Colonic mucosa (tissue), 4 donors: Measurements from ENCODE around the gene F5. TPM values are rescaled to one million over a fixed set of nuclear protein-coding genes. Genes with fewer than 3 reads are reported as not detected.

ENCODE experiments used
- DNase-seq: peaks from one replicate; pipeline ENCODE4 v3.0.0-alpha.2; 2020
- H3K27ac ChIP-seq: fragments of 200-600 bp; one replicate; pipeline ENCODE4 v1.8.0; 2021
- H3K27me3 ChIP-seq: fragments of 200-600 bp; one replicate; pipeline ENCODE4 v1.8.0; 2021
- H3K36me3 ChIP-seq: fragments of 200-600 bp; one replicate; pipeline ENCODE4 v1.8.0; 2021
- H3K4me1 ChIP-seq: fragments of 200-600 bp; one replicate; pipeline ENCODE4 v1.8.0; 2021; ENCODE audit warnings: mild to moderate bottlenecking
- H3K4me3 ChIP-seq: fragments of 200-600 bp; one replicate; pipeline ENCODE4 v1.8.0; 2021
- H3K9ac ChIP-seq, 2 donors: one replicate each; pipeline ENCODE4 v1.7.0; 2013; ENCODE audit warnings: control low read depth in 2 of 2, low read depth in 2 of 2, low read length in 2 of 2
- H3K9me3 ChIP-seq: fragments of 200-600 bp; one replicate; pipeline ENCODE4 v1.8.0; 2021
- CTCF ChIP-seq: fragments of 200-600 bp; IDR thresholded peaks from one replicate; pipeline ENCODE4 v1.8.0; 2022; ENCODE audit warnings: antibody characterized with exemption, mild to moderate bottlenecking
- intact Hi-C: fragments of 100-400 bp; cut with DNase I; formaldehyde crosslinking; loops from one replicate; pipeline ENCODE4 v1.14.1; 2022
- total RNA-seq, 2 donors: library from RNA; stranded (reverse); fragmentation: NEBNext Ultra II Directional in 1 of 2; extraction: Animal tissue kit (Norgen Biotek cat#: 25700) in 1 of 2; gene quantifications; one replicate each; pipeline ENCODE4 v1.2.1, GENCODE V29; 2021
- donor health status: healthy.
- donor health status: DM: no; HTN: no; CAD: no.
- donor health status: DM: no; HTN: no; CAD: no.

Gene F5
- total RNA-seq, 2 donors from 2014 or later, result 0.24 to 0.54 TPM

GRCh38 chr1:169474302-169474995 is 111.8 kb downstream of the F5 start:
- Histone ChIP-seq H3K4me1 (no peaks in the 10 kb centered on the region), H3K27me3 (no peaks in the 10 kb centered on the region), H3K9me3 (no peaks in the 10 kb centered on the region), H3K4me3 (no peak overlapping the region), H3K36me3 (no peaks in the 10 kb centered on the region), H3K9ac (no peak overlapping the region), H3K27ac (no peak overlapping the region)
- no peak for DNase-seq
- no peak for TF ChIP-seq CTCF
- intact Hi-C loops, result no loop called here

GRCh38 chr1:169473347-169473746 is 112.9 kb downstream of the F5 start:
- no peak for TF ChIP-seq CTCF
- H3K9me3 ChIP-seq, result no peaks in the 10 kb centered on the region
- no peaks in the 10 kb centered on the region for H3K36me3 ChIP-seq
- intact Hi-C loops, result no loop called here
- no peak for DNase-seq
- H3K4me3 ChIP-seq, result no peak overlapping the region
- no peaks in the 10 kb centered on the region for H3K4me1 ChIP-seq
- H3K27me3 ChIP-seq, result no peaks in the 10 kb centered on the region
- no peak overlapping the region for H3K27ac ChIP-seq
- H3K9ac ChIP-seq, result no peak overlapping the region

GRCh38 chr1:169472738-169473137 is 113.5 kb downstream of the F5 start:
- H3K36me3 ChIP-seq, result no peaks in the 10 kb centered on the region
- H3K9ac ChIP-seq, result no peak overlapping the region
- intact Hi-C loops, result no loop called here
- no peaks in the 10 kb centered on the region for H3K27me3 ChIP-seq
- H3K4me1 ChIP-seq, result no peaks in the 10 kb centered on the region
- H3K4me3 ChIP-seq, result no peak overlapping the region
- no peak overlapping the region for H3K27ac ChIP-seq
- DNase-seq, result no peak
- TF ChIP-seq CTCF, result no peak
- no peaks in the 10 kb centered on the region for H3K9me3 ChIP-seq

- Histone ChIP-seq H3K4me1 (no peaks in the 10 kb centered on the region), H3K27me3 (no peaks in the 10 kb centered on the region), H3K27ac (no peak overlapping the region), H3K9ac (no peak overlapping the region), H3K4me3 (no peak overlapping the region), H3K36me3 (no peaks in the 10 kb centered on the region), H3K9me3 (no peaks in the 10 kb centered on the region)
- intact Hi-C loops, result loop anchor here (5.0 kb wide), 1 partner anchor 73 kb away; no protein-coding TSS in a partner anchor
- no peak for DNase-seq
- TF ChIP-seq CTCF, result no peak
Observed at GRCh38 chr1:169468982-169469381, 117.3 kb downstream of the F5 start.

- intact Hi-C loops, result loop anchor here (5.0 kb wide), 1 partner anchor 76 kb away; no protein-coding TSS in a partner anchor
- H3K4me1 ChIP-seq, result no peaks in the 10 kb centered on the region
- no peak overlapping the region for H3K27ac ChIP-seq
- H3K9me3 ChIP-seq, result no peaks in the 10 kb centered on the region
- H3K4me3 ChIP-seq, result no peak overlapping the region
- DNase-seq, result no peak
- H3K9ac ChIP-seq, result no peak overlapping the region
- H3K27me3 ChIP-seq, result no peaks in the 10 kb centered on the region
- no peak for TF ChIP-seq CTCF
- no peaks in the 10 kb centered on the region for H3K36me3 ChIP-seq
Observed at GRCh38 chr1:169466259-169467230, 119.7 kb downstream of the F5 start.
